Cardiac muscle cell (in vitro differentiated cells and primary cell): ENCODE data around the gene VAV3. TPM values are rescaled to one million over a fixed set of nuclear protein-coding genes. Genes with fewer than 3 reads are reported as not detected.

Experiments
- DNase-seq, 2 donors: peaks; one replicate each; pipeline versions ENCODE4 v3.0.0 to v3.0.0-alpha.2; 2010 to 2017; ENCODE audit warnings: low read depth in 1 of 2, low spot score in 1 of 2
- H3K27ac ChIP-seq: fragments of 200-600 bp; sonication (generic); 2 replicates; pipeline ENCODE4 v1.5.1; 2016
- H3K27me3 ChIP-seq: fragments of 200-600 bp; sonication (generic); 2 replicates; pipeline ENCODE4 v1.6.0; 2016; ENCODE audit warnings: control low read depth
- H3K36me3 ChIP-seq: fragments of 200-600 bp; sonication (generic); 2 replicates; pipeline ENCODE4 v1.5.1; 2016; ENCODE audit warnings: control low read depth
- H3K4me1 ChIP-seq: fragments of 200-600 bp; sonication (generic); 2 replicates; pipeline ENCODE4 v1.8.1; 2017; ENCODE audit warnings: low read depth, mild to moderate bottlenecking, mixed run types
- H3K4me3 ChIP-seq: fragments of 200-600 bp; sonication (generic); 2 replicates; pipeline ENCODE4 v1.5.1; 2016; ENCODE audit warnings: mild to moderate bottlenecking
- H3K9me3 ChIP-seq: fragments of 200-600 bp; sonication (generic); 2 replicates; pipeline ENCODE4 v1.5.1; 2017; ENCODE audit warnings: low read depth, mild to moderate bottlenecking, control low read depth
- CTCF ChIP-seq: IDR thresholded peaks from 2 replicates; pipeline ENCODE4 v1.5.1; 2012; ENCODE audit warnings: low read depth, mild to moderate bottlenecking, low read length
- polyA plus RNA-seq: library from polyadenylated mRNA; unstranded; fragments of >200 nt; fragmentation: Nextera tagmentation; extraction: Ambion mirVana; gene quantifications from 2 replicates; pipeline ENCODE4 v1.2.1, GENCODE V29; 2016
- total RNA-seq: library from RNA; depleted of rRNA; stranded (reverse); fragments of >200 nt; gene quantifications from 2 replicates; pipeline ENCODE4 v1.2.3, GENCODE V29; 2016

The VAV3 gene
- total and polyA plus RNA-seq, 2 experiments from 2014 or later, result 0.33 to 0.86 TPM

GRCh38 chr1:107954719-107955415 is 10.1 kb downstream of the VAV3 start:
- no peak overlapping the region for H3K4me3 ChIP-seq
- no peaks in the 10 kb centered on the region for H3K27me3 ChIP-seq
- no peaks in the 10 kb centered on the region for H3K4me1 ChIP-seq
- TF ChIP-seq CTCF, result no peak
- H3K9me3 ChIP-seq, result no peaks in the 10 kb centered on the region
- DNase-seq, result no peak
- no peaks in the 10 kb centered on the region for H3K36me3 ChIP-seq
- no peak overlapping the region for H3K27ac ChIP-seq

DNA sequence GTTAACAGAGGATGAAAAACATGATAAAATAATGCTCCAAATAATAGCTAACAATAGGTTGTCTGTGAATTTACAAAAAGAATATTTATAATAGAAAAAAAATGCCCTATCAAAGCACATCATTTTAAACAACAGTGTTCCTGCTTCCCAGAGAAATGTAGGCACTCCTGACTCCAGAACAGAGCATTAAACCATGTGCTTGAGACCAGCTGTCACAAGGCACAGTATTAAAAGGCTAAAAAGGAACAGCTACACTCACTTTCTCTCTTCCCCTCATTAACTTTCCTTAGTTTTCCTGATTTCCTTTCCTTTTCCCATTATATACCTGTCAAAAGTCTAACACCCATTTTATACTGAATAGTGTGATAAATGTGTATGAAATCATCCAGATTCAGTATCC is 10.9 kb downstream of the VAV3 start:
- Histone ChIP-seq H3K4me3 (no peak overlapping the region), H3K9me3 (no peaks in the 10 kb centered on the region), H3K27ac (no peak overlapping the region), H3K4me1 (no peaks in the 10 kb centered on the region), H3K36me3 (no peaks in the 10 kb centered on the region), H3K27me3 (no peaks in the 10 kb centered on the region)
- DNase-seq, result no peak
- no peak for TF ChIP-seq CTCF

DNA sequence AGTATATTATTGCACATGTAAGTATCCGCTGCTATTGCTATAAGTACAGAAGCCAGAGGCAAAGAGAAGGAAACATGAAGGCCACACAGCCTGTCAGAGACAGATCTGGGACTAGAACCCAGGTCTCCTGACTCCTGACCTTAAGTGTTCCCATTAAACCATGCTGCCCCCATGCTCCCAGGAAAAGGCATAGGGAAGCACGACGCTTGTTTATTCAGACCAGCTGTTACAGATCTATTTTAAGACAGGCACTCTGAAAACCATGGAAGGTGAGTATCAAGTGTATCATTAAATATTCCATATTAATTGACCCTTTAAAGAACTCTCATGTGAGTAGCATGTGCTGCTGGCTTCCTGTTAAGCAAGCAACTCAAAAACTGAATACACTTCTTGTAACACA is 11.4 kb downstream of the VAV3 start:
- H3K27ac ChIP-seq, result no peak overlapping the region
- no peak overlapping the region for H3K4me3 ChIP-seq
- no peak for DNase-seq
- H3K27me3 ChIP-seq, result no peaks in the 10 kb centered on the region
- TF ChIP-seq CTCF, result no peak
- H3K9me3 ChIP-seq, result no peaks in the 10 kb centered on the region
- H3K4me1 ChIP-seq, result no peaks in the 10 kb centered on the region
- H3K36me3 ChIP-seq, result no peaks in the 10 kb centered on the region

- Histone ChIP-seq H3K27ac (no peak overlapping the region), H3K9me3 (no peaks in the 10 kb centered on the region), H3K4me1 (no peaks in the 10 kb centered on the region), H3K27me3 (no peaks in the 10 kb centered on the region), H3K4me3 (no peak overlapping the region), H3K36me3 (no peaks in the 10 kb centered on the region)
- peak in 1 of 2 donors; percentile 24 for DNase-seq
- no peak for TF ChIP-seq CTCF
Observed at GRCh38 chr1:107952989-107953388, 12.0 kb downstream of the VAV3 start.

GRCh38 chr1:107950464-107950863 is 14.5 kb downstream of the VAV3 start:
- TF ChIP-seq CTCF, result no peak
- H3K4me3 ChIP-seq, result no peak overlapping the region
- H3K27ac ChIP-seq, result no peak overlapping the region
- H3K36me3 ChIP-seq, result no peaks in the 10 kb centered on the region
- H3K27me3 ChIP-seq, result no peaks in the 10 kb centered on the region
- DNase-seq, result no peak
- H3K4me1 ChIP-seq, result no peaks in the 10 kb centered on the region
- H3K9me3 ChIP-seq, result no peaks in the 10 kb centered on the region
